Measurements from ENCODE around the gene FCRLA.
"Not testable (repeated sequence)": the region's sequence is repeated elsewhere in the genome, so short reads cannot be mapped to it uniquely, and the experiment has no call there.

GRCh38 chr1:161671045-161672020 lies 35.7 kb upstream of the FCRLA start:
- not testable (repeated sequence) for TF ChIP-seq CTCF (conservative IDR thresholded peaks at IDR 0.05); EZH2 (IDR thresholded peaks at IDR 0.05; ENCODE audit: low read depth)

All from PC-9 (cell line).